ENCODE results near the gene CCDC107.
"Not testable (repeated sequence)": the region's sequence is repeated elsewhere in the genome, so short reads cannot be mapped to it uniquely, and the experiment has no call there.

CCDC107 gene

DNA sequence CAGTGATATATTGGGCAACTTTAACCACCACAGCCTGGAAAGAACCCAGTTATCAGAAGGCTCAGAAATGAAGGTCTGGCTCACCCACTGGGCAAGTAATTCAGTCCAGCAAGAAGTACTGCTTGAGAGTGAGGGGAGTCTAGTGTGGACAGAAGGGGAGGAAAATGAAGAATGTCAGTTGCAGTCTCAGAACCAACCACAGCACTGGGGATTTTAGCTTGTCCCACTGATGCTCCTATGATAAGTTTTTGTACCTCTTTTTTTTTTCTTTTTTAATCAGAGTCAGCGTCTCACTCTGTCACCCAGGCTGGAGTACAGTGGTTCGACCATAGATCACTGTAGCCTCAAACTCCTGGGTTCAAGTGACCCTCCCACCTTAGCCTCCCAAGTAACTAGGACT lies 30.5 kb upstream of the CCDC107 start:
- no peak for TF ChIP-seq POLR2A (IDR thresholded peaks at IDR 0.05; ENCODE audit: low read length)
- TF ChIP-seq GATA1 (IDR thresholded peaks at IDR 0.05; ENCODE audit: low read depth, low read length): no peak

DNA sequence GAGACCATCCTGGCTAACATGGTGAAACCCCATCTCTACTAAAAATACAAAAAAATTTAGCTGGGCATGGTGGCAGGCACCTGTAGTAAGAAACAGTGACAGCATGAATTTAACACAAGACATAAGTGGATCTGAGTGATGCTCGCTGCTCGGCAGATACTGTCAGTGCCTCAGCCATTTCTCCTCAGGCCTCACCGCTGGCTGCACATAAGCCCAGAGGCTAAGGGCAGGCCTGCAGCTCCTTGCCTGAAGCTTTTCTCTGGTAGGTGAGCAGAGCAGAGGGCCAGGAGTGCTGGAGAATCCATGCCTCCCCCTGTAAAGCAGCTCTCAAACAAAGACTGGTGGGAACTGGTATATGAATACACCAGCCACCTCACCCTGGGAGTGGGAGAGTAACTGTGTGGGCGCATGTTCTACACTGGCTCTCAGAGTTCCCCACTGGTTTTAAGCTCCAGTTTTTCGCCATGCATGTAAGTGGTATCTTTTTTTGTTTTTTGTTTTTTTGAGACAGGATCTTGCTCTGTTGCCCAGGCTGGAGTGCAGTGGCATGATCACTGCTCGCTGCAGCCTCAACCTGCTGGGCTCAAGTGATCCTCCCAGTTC lies 29.6 kb upstream of the CCDC107 start:
- no peak for TF ChIP-seq GATA1 (IDR thresholded peaks at IDR 0.05; ENCODE audit: low read depth, low read length)
- no peak for TF ChIP-seq POLR2A (IDR thresholded peaks at IDR 0.05; ENCODE audit: low read length)

More for the DNA sequence above, 30.5 kb upstream of the CCDC107 start:
- DNase-seq: no peak

DNA sequence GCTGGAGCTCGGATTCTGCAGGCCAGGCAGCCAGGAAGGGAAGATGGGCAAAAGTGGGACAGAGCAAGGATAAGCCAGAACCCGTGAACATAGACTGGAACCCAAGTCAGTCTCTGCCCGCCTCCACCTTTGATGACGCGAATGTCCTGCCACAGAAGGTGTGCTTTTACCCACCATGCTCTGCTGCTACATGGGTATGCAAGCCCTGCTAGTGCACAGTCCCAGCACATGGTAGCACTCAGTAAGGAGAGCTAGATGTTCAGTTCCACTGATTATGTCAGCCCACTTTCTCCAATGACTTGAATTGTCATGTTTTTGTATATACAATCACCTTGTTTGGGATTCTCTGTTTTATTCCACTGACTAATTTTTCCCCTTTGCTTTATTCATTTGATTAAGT lies 28.5 kb upstream of the CCDC107 start:
- no peak for DNase-seq
- TF ChIP-seq POLR2A (IDR thresholded peaks at IDR 0.05; ENCODE audit: low read length) (no peak), GATA1 (IDR thresholded peaks at IDR 0.05; ENCODE audit: low read depth, low read length) (no peak)

More for the DNA sequence above, 29.6 kb upstream of the CCDC107 start:
- no peak for DNase-seq

DNA sequence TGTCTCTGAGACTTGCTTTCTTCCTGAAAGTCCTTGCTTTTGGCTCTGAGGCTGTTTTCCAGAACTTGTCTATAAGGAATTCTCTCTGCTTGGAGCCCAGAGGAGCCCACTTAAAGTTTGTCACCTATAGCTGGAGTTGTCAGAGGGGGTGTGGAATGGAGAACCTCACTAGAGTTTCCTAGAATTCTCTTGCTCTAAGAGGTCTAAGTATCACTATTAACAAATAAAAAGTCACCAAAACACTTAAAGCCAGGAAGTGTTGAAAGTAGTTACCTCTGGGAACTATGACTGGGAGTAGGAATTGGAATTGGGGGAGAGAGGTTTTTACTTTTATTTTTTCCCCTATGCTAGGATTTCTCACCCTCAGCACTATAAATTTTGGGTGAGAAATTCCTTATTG lies 22.4 kb upstream of the CCDC107 start:
- TF ChIP-seq POLR2A (IDR thresholded peaks at IDR 0.05; ENCODE audit: low read length) (no peak), GATA1 (IDR thresholded peaks at IDR 0.05; ENCODE audit: low read depth, low read length) (no peak)
- no peak for DNase-seq

DNA sequence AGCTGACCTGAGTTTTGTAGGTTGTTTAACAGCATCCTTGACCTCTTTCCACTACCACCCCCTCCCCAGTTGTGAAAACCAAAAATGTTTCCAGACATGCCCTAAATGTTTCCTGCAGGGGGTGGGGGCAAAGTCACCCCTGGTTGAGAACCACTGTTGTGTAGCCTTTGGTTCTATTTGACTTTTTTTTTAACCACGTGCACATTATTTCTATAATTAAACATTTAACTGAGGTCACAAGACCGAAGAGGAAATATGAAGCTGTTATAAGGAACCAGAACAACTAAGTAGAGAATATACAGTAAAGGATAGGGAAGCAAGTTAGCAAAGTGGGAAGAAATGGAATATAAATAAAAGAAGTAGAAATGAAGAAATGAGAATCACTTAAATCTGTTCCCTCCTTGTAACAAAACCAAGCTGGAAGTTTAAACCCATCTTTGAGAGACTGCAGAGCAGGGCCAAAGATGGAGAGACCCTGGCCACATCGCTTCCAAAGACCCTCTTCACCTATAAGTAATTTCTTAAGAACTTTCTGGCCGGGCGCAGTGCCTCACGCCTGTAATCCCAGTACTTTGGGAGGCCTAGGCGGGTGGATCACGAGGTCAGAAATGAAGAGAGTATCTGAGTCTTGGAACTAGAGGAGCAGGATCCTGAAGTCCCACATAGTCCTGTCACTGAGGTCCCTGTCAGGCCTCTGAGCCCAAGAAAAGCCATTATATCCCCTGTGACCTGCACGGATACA lies 21.8 kb upstream of the CCDC107 start:
- TF ChIP-seq GATA1 (IDR thresholded peaks at IDR 0.05; ENCODE audit: low read depth, low read length) (no peak), POLR2A (IDR thresholded peaks at IDR 0.05; ENCODE audit: low read length) (no peak)

DNA sequence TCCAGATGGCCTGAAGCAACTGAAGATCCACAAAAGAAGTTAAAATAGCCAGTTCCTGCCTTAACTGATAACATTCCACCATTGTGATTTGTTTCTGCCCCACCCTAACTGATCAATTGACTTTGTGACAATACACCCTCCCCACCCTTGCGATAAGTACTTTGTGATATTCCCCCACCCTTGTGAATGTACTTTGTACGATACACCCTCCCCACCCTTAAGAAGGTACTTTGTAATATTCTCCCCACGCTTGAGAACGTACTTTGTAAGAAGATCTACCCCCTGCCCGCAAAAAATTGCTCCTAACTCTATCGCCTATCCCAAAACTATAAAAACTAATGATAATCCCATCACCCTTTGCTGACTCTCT lies 21.2 kb upstream of the CCDC107 start:
- not testable (repeated sequence) for DNase-seq

More for the DNA sequence above, 21.8 kb upstream of the CCDC107 start:
- no peak for DNase-seq

DNA sequence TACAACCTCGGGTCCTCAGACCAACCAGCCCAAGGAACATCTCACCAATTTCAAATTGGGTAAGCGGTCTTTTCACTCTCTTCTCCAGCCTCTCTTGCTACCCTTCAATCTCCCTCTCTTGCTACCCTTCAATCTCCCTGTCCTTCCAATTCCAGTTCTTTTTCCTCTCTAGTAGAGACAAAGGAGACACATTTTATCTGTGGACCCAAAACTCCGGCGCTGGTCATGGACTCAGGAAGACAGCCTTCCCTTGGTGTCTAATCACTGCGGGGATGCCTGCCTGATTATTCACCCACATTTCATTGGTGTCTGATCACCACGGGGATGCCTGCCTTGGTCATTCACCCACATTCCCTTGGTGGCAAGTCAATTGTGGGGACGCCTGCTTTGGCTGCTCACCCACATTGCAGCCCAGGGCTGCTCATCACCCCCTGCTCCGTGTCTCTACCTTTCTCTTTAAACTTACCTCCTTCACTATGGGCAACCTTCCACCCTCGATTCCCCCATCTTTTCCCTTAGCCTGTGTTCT lies 20.6 kb upstream of the CCDC107 start:
- not testable (repeated sequence) for DNase-seq

DNA sequence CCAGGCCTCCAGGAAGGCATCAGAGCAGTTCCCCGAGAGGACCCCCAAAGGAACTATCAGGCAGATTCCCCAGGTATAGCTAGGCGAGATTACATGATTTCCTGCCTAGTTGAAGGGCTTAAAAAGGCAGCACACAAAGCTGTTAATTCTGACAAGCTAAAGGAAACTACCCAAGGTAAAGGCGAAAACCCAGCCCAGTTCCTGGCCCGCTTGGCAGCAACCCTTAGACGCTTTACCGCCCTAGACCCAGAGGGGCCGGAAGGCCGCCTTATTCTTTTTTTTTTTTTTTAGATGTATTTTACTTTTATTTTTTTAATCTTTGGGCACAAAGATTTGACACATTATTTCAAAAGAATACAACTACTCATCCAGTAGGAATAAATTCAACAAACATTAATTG lies 19.3 kb upstream of the CCDC107 start:
- not testable (repeated sequence) for DNase-seq

DNA sequence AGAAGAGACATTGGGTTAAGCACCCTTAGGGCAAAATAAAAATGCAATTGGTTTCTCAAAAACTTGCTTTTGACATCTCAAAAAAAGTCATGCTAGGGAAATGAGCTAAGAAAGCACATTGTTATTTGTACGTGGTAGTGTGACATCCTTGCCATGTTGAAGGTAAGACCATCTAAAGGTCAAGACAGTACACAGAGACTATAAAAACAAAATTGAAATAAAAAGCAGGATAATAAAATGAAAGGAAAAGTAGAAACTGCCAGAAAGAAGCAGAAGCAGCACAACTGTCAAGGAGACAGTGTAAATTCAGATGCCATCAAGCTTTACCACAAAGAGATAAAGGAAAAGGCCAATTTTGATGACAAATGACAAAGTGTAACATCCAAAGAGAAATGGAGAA lies 18.9 kb upstream of the CCDC107 start:
- not testable (repeated sequence) for DNase-seq

DNA sequence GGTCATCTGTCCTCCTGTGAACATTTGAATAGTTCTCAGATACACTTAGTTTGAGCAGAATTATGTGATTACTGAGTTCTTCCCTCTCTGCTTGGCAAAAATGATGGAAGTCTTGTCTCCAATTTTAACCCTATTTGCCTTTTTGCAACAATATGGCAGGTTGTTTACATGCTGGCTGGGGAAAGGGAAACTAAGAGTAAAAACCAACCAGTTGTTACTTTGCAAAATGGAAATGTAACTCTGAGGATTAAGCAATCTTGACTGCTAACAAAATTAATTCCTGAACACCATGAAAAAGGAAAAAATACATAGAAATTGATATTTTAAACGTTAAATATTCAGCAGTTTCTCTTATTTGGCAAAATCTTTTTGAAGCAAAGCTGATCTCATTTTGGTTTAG lies 18.5 kb upstream of the CCDC107 start:
- no peak for TF ChIP-seq GATA1 (IDR thresholded peaks at IDR 0.05; ENCODE audit: low read depth, low read length)
- TF ChIP-seq POLR2A (IDR thresholded peaks at IDR 0.05; ENCODE audit: low read length): no peak

DNA sequence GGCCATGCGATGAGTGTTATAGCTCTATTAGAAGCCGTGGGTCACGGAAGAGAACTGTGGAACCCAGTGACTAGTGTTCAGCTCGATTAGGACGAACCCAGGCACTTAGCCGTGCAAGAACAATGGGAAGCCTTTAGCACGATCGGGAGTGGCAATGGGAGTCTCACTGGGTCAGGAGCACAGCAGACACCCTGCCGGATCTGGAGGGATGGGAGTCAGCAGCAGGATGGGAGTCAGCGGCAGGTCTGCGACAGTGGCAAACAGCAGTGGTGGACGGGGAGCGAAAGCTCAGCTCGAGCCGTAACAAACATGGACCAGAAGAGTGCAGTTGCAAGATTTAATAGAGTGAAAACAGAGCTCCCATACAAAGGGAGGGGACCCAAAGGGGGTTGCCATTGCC lies 17.7 kb upstream of the CCDC107 start:
- not testable (repeated sequence) for DNase-seq

More for the DNA sequence above, 18.5 kb upstream of the CCDC107 start:
- DNase-seq: no peak

DNA sequence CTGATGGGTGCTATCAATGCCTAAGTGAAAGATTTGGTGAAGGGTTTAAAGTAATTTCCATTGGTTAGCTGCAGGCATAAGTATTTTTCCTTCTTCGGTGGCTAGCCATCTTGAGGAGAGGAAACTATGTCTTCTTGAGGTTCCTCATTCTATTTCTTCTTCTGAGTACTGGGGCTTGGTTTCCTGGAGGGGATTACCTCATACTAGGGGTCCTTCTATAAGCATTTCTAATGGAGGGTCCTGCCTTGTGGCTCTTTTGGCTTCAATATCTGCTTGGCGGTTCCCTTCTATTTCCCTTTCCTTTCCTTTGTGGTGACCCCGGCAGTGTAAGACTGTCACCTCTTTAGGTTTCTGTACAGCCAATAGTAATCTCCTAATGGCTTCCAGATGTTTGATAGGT lies 16.6 kb upstream of the CCDC107 start:
- not testable (repeated sequence) for DNase-seq

DNA sequence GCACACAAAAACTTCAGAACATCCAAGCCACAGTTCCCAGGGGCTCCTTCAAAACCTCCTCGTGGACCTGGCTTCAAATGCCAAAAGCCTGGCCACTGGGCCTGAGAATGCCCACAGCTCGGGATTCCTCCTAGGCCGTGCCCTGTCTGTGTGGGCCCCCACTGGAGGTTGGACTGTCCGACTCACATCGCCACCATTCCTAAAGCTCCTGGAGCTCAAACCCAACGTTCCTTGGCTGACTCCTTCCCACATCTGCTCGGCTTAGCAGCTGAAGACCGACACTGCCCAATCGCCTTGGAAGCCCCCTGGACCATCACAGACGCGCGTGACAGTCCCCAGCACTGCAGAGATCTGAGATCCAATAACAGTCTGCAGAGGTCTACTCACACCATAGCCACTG lies 15.0 kb upstream of the CCDC107 start:
- TF ChIP-seq GATA1 (IDR thresholded peaks at IDR 0.05; ENCODE audit: low read depth, low read length) (no peak), POLR2A (IDR thresholded peaks at IDR 0.05; ENCODE audit: low read length) (no peak)
- no peak for DNase-seq

DNA sequence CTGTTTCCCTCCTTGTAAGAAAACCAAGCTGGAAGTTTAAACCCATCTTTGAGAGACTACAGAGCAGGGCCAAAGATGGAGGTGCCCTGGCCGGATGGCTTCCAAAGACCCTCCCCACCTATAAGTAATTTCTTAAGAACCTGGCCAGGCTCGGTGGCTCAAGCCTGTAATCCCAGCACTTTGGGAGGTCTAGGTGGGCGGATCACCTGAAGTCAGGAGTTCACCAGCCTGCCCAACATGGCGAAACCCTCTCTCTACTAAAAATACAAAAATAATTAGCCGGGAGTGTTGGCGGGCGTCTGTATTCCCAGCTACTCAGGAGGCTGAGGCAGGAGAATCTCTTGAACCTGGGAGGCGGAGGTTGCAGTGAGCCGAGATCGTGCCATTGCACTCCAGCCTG lies 12.4 kb upstream of the CCDC107 start:
- not testable (repeated sequence) for DNase-seq

DNA sequence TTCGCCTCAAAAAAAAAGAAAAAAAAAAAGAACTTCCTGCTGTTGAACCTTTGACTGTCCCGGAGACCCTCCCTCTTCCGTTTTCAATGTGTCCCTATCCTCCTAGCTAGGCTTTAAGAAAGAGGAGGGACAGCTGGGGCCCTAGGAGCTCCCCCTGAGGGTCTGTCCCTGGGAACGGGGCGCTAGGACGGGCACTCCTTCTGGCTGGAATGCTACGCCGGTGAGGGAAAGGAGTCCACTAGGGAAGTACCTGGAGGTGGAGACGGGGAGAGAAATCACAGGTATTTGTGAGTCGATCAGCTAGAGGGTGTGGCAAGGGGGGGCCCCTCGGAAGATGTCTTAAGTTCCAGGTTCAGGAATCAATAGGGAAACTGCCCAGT lies 11.9 kb upstream of the CCDC107 start:
- TF ChIP-seq GATA1 (IDR thresholded peaks at IDR 0.05; ENCODE audit: low read depth, low read length) (no peak), POLR2A (IDR thresholded peaks at IDR 0.05; ENCODE audit: low read length) (no peak)
- DNase-seq: no peak
